ENCODE results near the gene KIF3C.

KIF3C gene

GRCh38 chr2:25955869-25956535 lies 26.3 kb downstream of the KIF3C start:
- TF ChIP-seq GATA2 (IDR thresholded peaks at IDR 0.05; ENCODE audit: low read depth, low read length) = no peak

GRCh38 chr2:25955036-25955435 lies 27.3 kb downstream of the KIF3C start:
- no peak for TF ChIP-seq GATA2 (IDR thresholded peaks at IDR 0.05; ENCODE audit: low read depth, low read length)
- TF ChIP-seq GATA3 (IDR thresholded peaks at IDR 0.05; ENCODE audit: low read depth, low read length) = no peak

GRCh38 chr2:25954199-25954752 lies 28.0 kb downstream of the KIF3C start:
- TF ChIP-seq GATA3 (IDR thresholded peaks at IDR 0.05; ENCODE audit: low read depth, low read length) (no peak), GATA2 (IDR thresholded peaks at IDR 0.05; ENCODE audit: low read depth, low read length) (no peak)

GRCh38 chr2:25951071-25951547 lies 31.2 kb downstream of the KIF3C start:
- TF ChIP-seq GATA2 (IDR thresholded peaks at IDR 0.05; ENCODE audit: low read depth, low read length) = peak; percentile 87
- peak; percentile 62 for TF ChIP-seq GATA3 (IDR thresholded peaks at IDR 0.05; ENCODE audit: low read depth, low read length)

- TF ChIP-seq GATA3 (IDR thresholded peaks at IDR 0.05; ENCODE audit: low read depth, low read length) (no peak), GATA2 (IDR thresholded peaks at IDR 0.05; ENCODE audit: low read depth, low read length) (no peak)
These were observed 33.9 kb downstream of the KIF3C start for GRCh38 chr2:25948437-25948836.

- TF ChIP-seq GATA3 (IDR thresholded peaks at IDR 0.05; ENCODE audit: low read depth, low read length) (no peak), GATA2 (IDR thresholded peaks at IDR 0.05; ENCODE audit: low read depth, low read length) (no peak)
These were observed 41.3 kb downstream of the KIF3C start for GRCh38 chr2:25941042-25941441.

- no peak for TF ChIP-seq GATA3 (IDR thresholded peaks at IDR 0.05; ENCODE audit: low read depth, low read length)
- TF ChIP-seq GATA2 (IDR thresholded peaks at IDR 0.05; ENCODE audit: low read depth, low read length) = no peak
These were observed 43.0 kb downstream of the KIF3C start for GRCh38 chr2:25939257-25939668.

- TF ChIP-seq GATA2 (IDR thresholded peaks at IDR 0.05; ENCODE audit: low read depth, low read length) (no peak), GATA3 (IDR thresholded peaks at IDR 0.05; ENCODE audit: low read depth, low read length) (no peak)
These were observed 44.0 kb downstream of the KIF3C start for GRCh38 chr2:25938345-25938744.

GRCh38 chr2:25936889-25937545 lies 45.3 kb downstream of the KIF3C start:
- no peak for TF ChIP-seq GATA3 (IDR thresholded peaks at IDR 0.05; ENCODE audit: low read depth, low read length)
- no peak; the same call in 1 of the 2 replicates for TF ChIP-seq GATA2 (IDR thresholded peaks at IDR 0.05; ENCODE audit: low read depth, low read length)

GRCh38 chr2:25933622-25934021 lies 48.7 kb downstream of the KIF3C start:
- TF ChIP-seq GATA2 (IDR thresholded peaks at IDR 0.05; ENCODE audit: low read depth, low read length) (no peak), GATA3 (IDR thresholded peaks at IDR 0.05; ENCODE audit: low read depth, low read length) (no peak)

GRCh38 chr2:25929789-25930473 lies 52.4 kb downstream of the KIF3C start:
- TF ChIP-seq GATA2 (IDR thresholded peaks at IDR 0.05; ENCODE audit: low read depth, low read length) (no peak), GATA3 (IDR thresholded peaks at IDR 0.05; ENCODE audit: low read depth, low read length) (no peak)

- no peak for TF ChIP-seq GATA2 (IDR thresholded peaks at IDR 0.05; ENCODE audit: low read depth, low read length)
- no peak for TF ChIP-seq GATA3 (IDR thresholded peaks at IDR 0.05; ENCODE audit: low read depth, low read length)
These were observed 53.6 kb downstream of the KIF3C start for GRCh38 chr2:25928668-25929067.

- no peak for TF ChIP-seq GATA2 (IDR thresholded peaks at IDR 0.05; ENCODE audit: low read depth, low read length)
- no peak for TF ChIP-seq GATA3 (IDR thresholded peaks at IDR 0.05; ENCODE audit: low read depth, low read length)
These were observed 55.1 kb downstream of the KIF3C start for GRCh38 chr2:25926984-25927756.

GRCh38 chr2:25922501-25922900 lies 59.8 kb downstream of the KIF3C start:
- no peak for TF ChIP-seq GATA3 (IDR thresholded peaks at IDR 0.05; ENCODE audit: low read depth, low read length)
- no peak for TF ChIP-seq GATA2 (IDR thresholded peaks at IDR 0.05; ENCODE audit: low read depth, low read length)

All from SH-SY5Y (cell line).